MCF 10A (cell line): ENCODE measurements around the gene CYTH1. TPM values are rescaled to one million over a fixed set of nuclear protein-coding genes. Genes with fewer than 3 reads are reported as not detected.

Experiments
- BruUV-seq: library from RNA; stranded (reverse); fragments of 400-500 nt; replicated peaks from 2 replicates; lab custom pipeline; 2021; lab: Mats Ljungman, UMichigan
- CTCF ChIA-PET: fragments of 300-600 bp; sonication (Branson Sonifier 250); formaldehyde crosslinking; extraction: SDS; loops from one replicate; lab custom pipeline; 2021; ENCODE audit warnings: antibody characterized with exemption, inconsistent platforms; lab: Yijun Ruan, JAX
- POLR2A ChIA-PET: fragments of 300-600, 350-650 bp; sonication (Branson Sonifier 250); formaldehyde crosslinking; extraction: SDS; loops from one replicate; lab custom pipeline; 2020; ENCODE audit warnings: antibody characterized with exemption, inconsistent platforms; lab: Yijun Ruan, JAX
- DNase-seq: peaks from one replicate; pipeline ENCODE4 v3.0.0-alpha.2; 2018; ENCODE audit not compliant: unreplicated experiment
- H3K27ac Mint-ChIP-seq: one replicate; pipeline ENCODE4 v1.8.0; 2022; ENCODE audit warnings: mild to moderate bottlenecking, low read depth, mixed read lengths; ENCODE audit not compliant: unreplicated experiment
- H3K27me3 Mint-ChIP-seq: one replicate; pipeline ENCODE4 v1.8.0; 2022; ENCODE audit warnings: mixed read lengths; ENCODE audit not compliant: insufficient read depth, unreplicated experiment
- H3K36me3 Mint-ChIP-seq: one replicate; pipeline ENCODE4 v1.8.0; 2022; ENCODE audit warnings: mild to moderate bottlenecking, moderate library complexity, mixed read lengths; ENCODE audit not compliant: insufficient read depth, unreplicated experiment
- H3K4me1 Mint-ChIP-seq: one replicate; pipeline ENCODE4 v1.8.0; 2022; ENCODE audit warnings: mixed read lengths; ENCODE audit not compliant: insufficient read depth, unreplicated experiment
- H3K4me3 Mint-ChIP-seq: one replicate; pipeline ENCODE4 v1.8.0; 2022; ENCODE audit warnings: mild to moderate bottlenecking, moderate library complexity, mixed read lengths; ENCODE audit not compliant: unreplicated experiment
- H3K9me3 Mint-ChIP-seq: one replicate; pipeline ENCODE4 v1.8.0; 2022; ENCODE audit warnings: mixed read lengths; ENCODE audit not compliant: unreplicated experiment
- CTCF ChIP-seq: fragments of 200-600 bp; IDR thresholded peaks from one replicate; pipeline ENCODE4 v1.8.0; 2022; ENCODE audit warnings: antibody characterized with exemption, mild to moderate bottlenecking; ENCODE audit not compliant: unreplicated experiment
- intact Hi-C: fragments of 100-400 bp; cut with micrococcal nuclease; formaldehyde crosslinking; loops from 2 replicates; pipeline ENCODE4 v1.14.1; 2022
- total RNA-seq: library from RNA; stranded (reverse); gene quantifications from 2 replicates; pipeline ENCODE4 v1.2.3, GENCODE V29; 2022

The CYTH1 gene
- total RNA-seq, 1 experiment from 2014 or later = 38.5 TPM

GRCh38 chr17:78641243-78641642 is 140.8 kb downstream of the CYTH1 start:
- Mint-ChIP-seq H3K9me3 (no peaks in the 10 kb centered on the region), H3K36me3 (peaks cover 6% of the 10 kb centered on the region), H3K4me1 (peaks cover 6% of the 10 kb centered on the region), H3K27me3 (no peaks in the 10 kb centered on the region), H3K27ac (no peak overlapping the region), H3K4me3 (no peak overlapping the region)
- BruUV-seq = no TSS peak
- ChIA-PET CTCF (no interaction called here), POLR2A (interaction anchor here (0.6 kb wide), 1 partner anchor 65 kb away, joined by 3 read pairs; no protein-coding TSS in a partner anchor)
- intact Hi-C loops = no loop called here
- no peak for TF ChIP-seq CTCF
- no peak for DNase-seq

- Mint-ChIP-seq H3K27ac (no peak overlapping the region), H3K4me3 (no peak overlapping the region), H3K9me3 (no peaks in the 10 kb centered on the region), H3K27me3 (no peaks in the 10 kb centered on the region), H3K36me3 (peaks cover 6% of the 10 kb centered on the region), H3K4me1 (peaks cover 2% of the 10 kb centered on the region)
- no peak for DNase-seq
- ChIA-PET CTCF (no interaction called here), POLR2A (interaction anchor here (0.6 kb wide), 1 partner anchor 65 kb away, joined by 3 read pairs; no protein-coding TSS in a partner anchor)
- BruUV-seq = no TSS peak
- no peak for TF ChIP-seq CTCF
- intact Hi-C loops = no loop called here
Observed at GRCh38 chr17:78640700-78641099, 141.4 kb downstream of the CYTH1 start.

- TF ChIP-seq CTCF = no peak
- CTCF ChIA-PET = no interaction called here
- POLR2A ChIA-PET = no interaction called here
- Mint-ChIP-seq H3K27ac (no peak overlapping the region), H3K36me3 (peaks cover 6% of the 10 kb centered on the region), H3K9me3 (no peaks in the 10 kb centered on the region), H3K4me3 (no peak overlapping the region), H3K4me1 (no peaks in the 10 kb centered on the region), H3K27me3 (no peaks in the 10 kb centered on the region)
- intact Hi-C loops = no loop called here
- no peak for DNase-seq
- no TSS peak for BruUV-seq
Observed at GRCh38 chr17:78637643-78638420, 144.2 kb downstream of the CYTH1 start.

- no peak for TF ChIP-seq CTCF
- Mint-ChIP-seq H3K4me1 (no peaks in the 10 kb centered on the region), H3K4me3 (no peak overlapping the region), H3K27me3 (no peaks in the 10 kb centered on the region), H3K36me3 (peaks cover 6% of the 10 kb centered on the region), H3K27ac (no peak overlapping the region), H3K9me3 (no peaks in the 10 kb centered on the region)
- ChIA-PET POLR2A (no interaction called here), CTCF (no interaction called here)
- BruUV-seq = no TSS peak
- intact Hi-C loops = no loop called here
- DNase-seq = no peak
Observed at GRCh38 chr17:78637146-78637545, 144.9 kb downstream of the CYTH1 start.
